Naive thymus-derived CD4-positive, alpha-beta T cell (primary cell): ENCODE data around the gene RYK. TPM values are rescaled to one million over a fixed set of nuclear protein-coding genes. Genes with fewer than 3 reads are reported as not detected.
"Not testable (repeated sequence)": the region's sequence is repeated elsewhere in the genome, so short reads cannot be mapped to it uniquely, and the experiment has no call there.

Source experiments
- ATAC-seq: fragments of 150-1000 bp; cut with Tn5 transposase; 2 replicates; pipeline ENCODE4 v1.10.0; 2021; ENCODE audit warnings: mild to moderate bottlenecking, moderate library complexity
- CTCF ChIA-PET: fragments of 350-600 bp; sonication (Branson Sonifier 250); formaldehyde crosslinking; loops from one replicate; lab custom pipeline; 2021; ENCODE audit warnings: antibody characterized with exemption; lab: Charles Lee
- POLR2A ChIA-PET: fragments of 350-600 bp; sonication (Branson Sonifier 250); formaldehyde crosslinking; loops from one replicate; lab custom pipeline; 2021; ENCODE audit warnings: antibody characterized with exemption, inconsistent platforms; lab: Charles Lee
- DNase-seq, 9 donors: peaks; one replicate each; pipeline versions ENCODE4 v3.0.0 to v3.0.0-alpha.2; 2020 to 2022; ENCODE audit warnings: mixed read lengths in 1 of 9
- H3K27ac ChIP-seq: one replicate; pipeline ENCODE4 v1.7.0; 2013; ENCODE audit warnings: mild to moderate bottlenecking, low read depth, low read length, moderate library complexity
- H3K27me3 ChIP-seq, 2 donors: one replicate each; pipeline ENCODE4 v1.7.0; 2013; ENCODE audit warnings: low read length in 2 of 2, mild to moderate bottlenecking in 2 of 2, moderate library complexity in 2 of 2; ENCODE audit not compliant: control insufficient read depth in 2 of 2, insufficient read depth in 2 of 2
- H3K36me3 ChIP-seq, 3 experiments: 1 replicate in 2 of 3; 2 replicates in 1 of 3; pipeline ENCODE4 v1.7.0; 2013; ENCODE audit warnings: low read length in 3 of 3, mild to moderate bottlenecking in 3 of 3, moderate library complexity in 1 of 3; ENCODE audit not compliant: insufficient read depth in 3 of 3, control insufficient read depth in 2 of 3
- H3K4me1 ChIP-seq, 2 donors: one replicate each; pipeline ENCODE4 v1.7.0; 2013; ENCODE audit warnings: low read length in 2 of 2, mild to moderate bottlenecking in 2 of 2, moderate library complexity in 1 of 2; ENCODE audit not compliant: control insufficient read depth in 2 of 2, insufficient read depth in 2 of 2
- H3K4me3 ChIP-seq: 2 replicates; pipeline ENCODE4 v1.7.0; 2013; ENCODE audit warnings: mild to moderate bottlenecking, low read length
- H3K9me3 ChIP-seq, 3 experiments: 1 replicate in 2 of 3; 2 replicates in 1 of 3; pipeline ENCODE4 v1.7.0; 2013; ENCODE audit warnings: low read length in 3 of 3; ENCODE audit not compliant: control insufficient read depth in 2 of 3
- H3K27ac Mint-ChIP-seq, 9 donors: one replicate each; pipeline ENCODE4 v1.8.0; 2020 to 2022; ENCODE audit warnings: mixed read lengths in 9 of 9, mild to moderate bottlenecking in 8 of 9, moderate library complexity in 5 of 9, inconsistent platforms in 2 of 9
- H3K27me3 Mint-ChIP-seq, 5 donors: one replicate each; pipeline ENCODE4 v1.8.0; 2021 to 2022; ENCODE audit warnings: mixed read lengths in 5 of 5, mild to moderate bottlenecking in 1 of 5
- H3K36me3 Mint-ChIP-seq, 5 donors: one replicate each; pipeline ENCODE4 v1.8.0; 2020 to 2022; ENCODE audit warnings: mixed read lengths in 5 of 5, mild to moderate bottlenecking in 3 of 5, inconsistent platforms in 1 of 5
- H3K4me1 Mint-ChIP-seq, 7 donors: one replicate each; pipeline ENCODE4 v1.8.0; 2020 to 2022; ENCODE audit warnings: mixed read lengths in 7 of 7, mild to moderate bottlenecking in 3 of 7, inconsistent platforms in 1 of 7
- H3K4me3 Mint-ChIP-seq, 10 donors: one replicate each; pipeline ENCODE4 v1.8.0; 2020 to 2022; ENCODE audit warnings: mild to moderate bottlenecking in 10 of 10, mixed read lengths in 10 of 10, moderate library complexity in 6 of 10, inconsistent platforms in 2 of 10
- H3K9me3 Mint-ChIP-seq, 11 donors: one replicate each; pipeline ENCODE4 v1.8.0; 2020 to 2022; ENCODE audit warnings: mixed read lengths in 11 of 11, mild to moderate bottlenecking in 4 of 11, inconsistent platforms in 1 of 11, moderate library complexity in 1 of 11
- intact Hi-C, 2 donors: fragments of 100-400 bp; cut with micrococcal nuclease; formaldehyde crosslinking; loops; one replicate each; pipeline ENCODE4 v1.15.1; 2023
- polyA plus RNA-seq, 2 donors: library from polyadenylated mRNA; unstranded; fragments of 300-500 nt; fragmentation: Illumina TruSeq; gene quantifications; one replicate each; pipeline ENCODE4 v1.2.3, GENCODE V29; 2021
- total RNA-seq, 6 experiments: library from RNA in 5 of 6; stranded (reverse) in 5 of 6; gene quantifications; 1 replicate in 5 of 6; 2 replicates in 1 of 6; pipeline ENCODE4 v1.2.3 and lab custom pipeline; 2021 to 2026

Gene RYK
- total and polyA plus RNA-seq, 7 experiments from 2014 or later, result 6.9 to 53.5 (median 44.8) TPM

DNA sequence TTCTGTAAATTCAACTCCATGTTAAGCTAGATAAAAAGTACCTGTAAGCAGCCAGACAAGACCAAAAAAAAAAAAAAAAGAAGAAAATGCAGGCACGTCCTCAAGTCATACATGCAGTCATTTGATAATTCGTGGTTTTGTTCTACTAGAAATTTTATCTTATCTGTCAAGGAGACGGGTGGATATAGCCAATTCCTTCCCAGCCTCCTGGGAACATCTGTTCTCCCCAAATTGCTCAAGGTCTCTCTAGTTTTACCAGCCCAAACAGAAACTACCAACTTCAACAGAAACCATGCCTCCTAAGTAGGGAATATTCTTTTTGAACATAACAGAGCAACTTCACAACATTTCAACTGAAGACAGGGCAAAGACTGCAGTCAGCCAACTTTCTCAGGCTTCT lies 19.5 kb downstream of the RYK start:
- peaks cover 0 to 16% (median 0%) of the 10 kb centered on the region in 5 donors for H3K27me3 Mint-ChIP-seq

DNA sequence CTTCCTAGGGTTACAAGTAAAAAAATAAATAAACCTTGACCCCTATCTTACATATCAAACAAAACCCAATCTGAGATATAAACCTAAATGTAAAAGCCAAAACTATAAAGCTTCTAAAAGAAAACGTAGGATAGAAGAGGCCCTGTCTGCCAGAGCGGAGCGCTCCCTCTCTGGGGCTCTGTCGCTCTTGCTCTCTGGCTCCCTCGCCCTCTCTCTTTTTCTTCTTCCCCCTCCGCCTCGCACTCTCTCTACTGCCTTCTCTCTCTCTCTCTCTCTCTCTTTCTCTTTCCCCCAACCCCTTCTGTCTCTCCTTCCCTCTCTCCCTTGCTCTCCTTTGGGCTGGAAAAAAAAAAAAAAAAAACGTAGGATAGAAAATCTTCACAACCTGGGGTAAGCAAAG lies 21.6 kb downstream of the RYK start:
- H3K4me1 ChIP-seq, result peaks cover 11 to 13% of the 10 kb centered on the region in 2 donors
- Mint-ChIP-seq H3K4me3 (no peak overlapping the region), H3K27me3 (peaks cover 0 to 11% (median 0%) of the 10 kb centered on the region in 5 donors), H3K9me3 (no peaks in the 10 kb centered on the region), H3K36me3 (peaks cover 0 to 7% (median 0%) of the 10 kb centered on the region in 5 donors), H3K4me1 (peaks cover 6 to 91% (median 74%) of the 10 kb centered on the region in 7 donors), H3K27ac (no peak overlapping the region)
- no peak overlapping the region for H3K27ac ChIP-seq
- POLR2A ChIA-PET, result interaction anchor here (0.6 kb wide), 1 partner anchor 250 kb away, joined by 5 read pairs; no protein-coding TSS in a partner anchor
- H3K27me3 ChIP-seq, result no peaks in the 10 kb centered on the region
- ATAC-seq, result no peak
- CTCF ChIA-PET, result no interaction called here
- DNase-seq, result no peak
- no peaks in the 10 kb centered on the region for H3K9me3 ChIP-seq
- intact Hi-C loops, result no loop called here
- H3K36me3 ChIP-seq, result no peaks in the 10 kb centered on the region
- H3K4me3 ChIP-seq, result no peak overlapping the region

More for the DNA sequence above, 19.5 kb downstream of the RYK start:
- Mint-ChIP-seq H3K4me3 (peak overlapping the region in 2 of 10 donors; percentile 30 to 49), H3K9me3 (no peaks in the 10 kb centered on the region), H3K27ac (peak overlapping the region in 2 of 9 donors; percentile 6 to 20), H3K4me1 (peaks cover 13 to 97% (median 81%) of the 10 kb centered on the region in 7 donors), H3K36me3 (peaks cover 0 to 10% (median 0%) of the 10 kb centered on the region in 5 donors)
- H3K27me3 ChIP-seq, result no peaks in the 10 kb centered on the region
- H3K9me3 ChIP-seq, result no peaks in the 10 kb centered on the region
- POLR2A ChIA-PET, result no interaction called here
- H3K36me3 ChIP-seq, result no peaks in the 10 kb centered on the region
- CTCF ChIA-PET, result interaction anchor here (0.8 to 1.1 kb wide), 2 partner anchors 17 to 19 kb away, joined by 3 to 4 read pairs; no protein-coding TSS in a partner anchor
- DNase-seq, result no peak
- no peak overlapping the region for H3K4me3 ChIP-seq
- ATAC-seq, result no peak
- H3K27ac ChIP-seq, result no peak overlapping the region
- intact Hi-C loops, result no loop called here
- H3K4me1 ChIP-seq, result peaks cover 12 to 13% of the 10 kb centered on the region in 2 donors

DNA sequence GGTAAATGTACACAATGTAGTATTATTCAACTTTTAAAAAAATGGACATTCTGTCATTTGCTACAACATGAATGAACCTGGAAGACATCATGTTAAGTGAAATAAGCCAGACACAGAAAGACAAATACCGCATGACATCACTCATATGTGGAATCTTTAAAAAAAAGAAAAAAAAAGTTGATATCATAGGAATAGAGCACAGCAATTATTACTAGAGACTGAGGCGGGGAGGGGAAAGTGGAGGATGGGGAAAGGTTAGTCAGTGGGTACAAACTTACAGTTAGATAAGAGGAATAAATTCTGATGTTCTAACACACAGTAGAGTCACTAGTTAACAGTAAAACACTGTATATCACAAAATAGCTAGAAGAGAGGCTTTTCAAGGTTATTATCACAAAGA lies 22.2 kb downstream of the RYK start:
- Mint-ChIP-seq H3K4me1 (peaks cover 6 to 91% (median 79%) of the 10 kb centered on the region in 7 donors), H3K27me3 (peaks cover 0 to 11% (median 0%) of the 10 kb centered on the region in 5 donors), H3K36me3 (peaks cover 0 to 7% (median 0%) of the 10 kb centered on the region in 5 donors), H3K9me3 (no peaks in the 10 kb centered on the region), H3K27ac (peak overlapping the region in 1 of 9 donors; percentile 2), H3K4me3 (no peak overlapping the region)
- ATAC-seq (no peak), DNase-seq (no peak)
- Histone ChIP-seq H3K27ac (no peak overlapping the region), H3K4me1 (peaks cover 13 to 14% of the 10 kb centered on the region in 2 donors), H3K9me3 (no peaks in the 10 kb centered on the region), H3K36me3 (no peaks in the 10 kb centered on the region), H3K27me3 (no peaks in the 10 kb centered on the region), H3K4me3 (no peak overlapping the region)
- intact Hi-C loops, result no loop called here
- CTCF ChIA-PET, result no interaction called here
- POLR2A ChIA-PET, result no interaction called here

DNA sequence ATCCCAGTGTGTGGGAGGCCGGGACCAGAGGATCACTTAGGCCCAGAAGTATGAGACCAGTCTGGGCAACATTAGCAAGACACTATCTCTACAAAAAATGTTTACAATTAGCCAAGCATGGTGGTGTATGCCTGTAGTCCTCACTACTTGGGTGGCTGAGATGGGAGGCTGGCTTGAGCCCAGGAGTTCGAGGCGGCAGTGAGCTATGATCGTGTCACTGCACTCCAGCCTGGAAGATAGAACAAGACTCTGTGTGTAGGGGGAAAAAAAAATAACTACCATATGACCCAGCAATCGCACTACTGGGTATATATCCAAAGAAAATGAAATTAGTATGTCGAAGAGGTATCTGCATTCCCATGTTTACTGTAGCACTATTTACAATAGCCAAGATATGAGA lies 22.6 kb downstream of the RYK start:
- Histone ChIP-seq H3K36me3 (no peaks in the 10 kb centered on the region), H3K4me1 (peaks cover 13 to 14% of the 10 kb centered on the region in 2 donors), H3K27me3 (no peaks in the 10 kb centered on the region), H3K4me3 (no peak overlapping the region), H3K9me3 (no peaks in the 10 kb centered on the region), H3K27ac (no peak overlapping the region)
- Mint-ChIP-seq H3K9me3 (no peaks in the 10 kb centered on the region), H3K27me3 (peaks cover 0 to 11% (median 0%) of the 10 kb centered on the region in 5 donors), H3K4me1 (peaks cover 6 to 93% (median 83%) of the 10 kb centered on the region in 7 donors), H3K27ac (no peak overlapping the region), H3K36me3 (peaks cover 0 to 7% (median 0%) of the 10 kb centered on the region in 5 donors), H3K4me3 (no peak overlapping the region)
- DNase-seq (no peak), ATAC-seq (no peak)
- CTCF ChIA-PET, result no interaction called here
- intact Hi-C loops, result no loop called here
- POLR2A ChIA-PET, result no interaction called here

DNA sequence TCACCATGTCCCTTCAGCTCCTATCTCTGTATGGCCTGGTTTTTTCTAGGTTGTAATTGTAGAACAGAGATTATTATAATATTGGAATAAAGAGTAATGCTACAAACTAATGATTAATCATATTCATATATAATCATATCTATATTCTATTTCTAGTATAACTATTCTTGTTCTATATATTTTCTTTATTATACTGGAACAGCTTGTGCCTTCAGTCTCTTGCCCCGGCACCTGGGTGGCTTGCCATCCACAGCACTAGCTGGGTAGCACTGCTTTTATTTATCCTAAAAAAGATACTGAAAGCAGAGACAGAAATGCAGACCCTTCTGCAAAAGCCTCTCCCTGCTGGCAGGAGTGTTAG lies 25.9 kb downstream of the RYK start:
- H3K27ac Mint-ChIP-seq, H3K27ac ChIP-seq, H3K36me3 ChIP-seq, H3K27me3 ChIP-seq, H3K9me3 Mint-ChIP-seq, intact Hi-C loops, H3K4me1 ChIP-seq, H3K9me3 ChIP-seq, DNase-seq, ATAC-seq, H3K4me3 ChIP-seq: not testable (repeated sequence)
- POLR2A ChIA-PET, result interaction anchor here (0.6 kb wide), 1 partner anchor 8 kb away, joined by 3 read pairs; no protein-coding TSS in a partner anchor
- CTCF ChIA-PET, result interaction anchor here (0.8 to 3.2 kb wide), 4 partner anchors 10 to 25 kb away, joined by 3 to 13 read pairs (median 5); partner anchors contain the start of gene RYK
- H3K4me3 Mint-ChIP-seq, result peak overlapping the region in 1 of 10 donors; percentile 35
- peaks cover 0 to 75% (median 66%) of the 10 kb centered on the region in 7 donors for H3K4me1 Mint-ChIP-seq
- peaks cover 0 to 11% (median 0%) of the 10 kb centered on the region in 5 donors for H3K27me3 Mint-ChIP-seq
- peaks cover 0 to 12% (median 0%) of the 10 kb centered on the region in 5 donors for H3K36me3 Mint-ChIP-seq

DNA sequence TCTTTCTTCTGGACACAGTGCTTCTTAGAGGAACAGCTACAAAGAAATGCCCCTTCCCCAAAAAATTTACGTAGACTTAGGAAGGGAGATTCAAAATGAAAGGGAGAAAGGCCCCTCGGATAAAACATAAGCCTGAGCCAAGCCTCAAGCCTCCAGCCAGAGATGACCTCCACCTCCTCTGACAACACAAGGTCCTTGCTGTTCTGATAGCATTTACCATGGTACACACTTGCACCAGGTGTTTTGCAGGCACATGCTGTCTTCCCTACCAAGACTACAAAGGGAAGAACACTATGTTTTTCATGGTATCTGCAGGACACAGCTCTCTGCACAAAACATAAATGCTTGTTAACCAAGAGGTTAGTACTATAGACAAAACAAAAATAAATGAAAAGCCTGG lies 27.8 kb downstream of the RYK start:
- H3K27me3 Mint-ChIP-seq, result peaks cover 0 to 5% (median 0%) of the 10 kb centered on the region in 5 donors
- peak overlapping the region in 2 of 9 donors; percentile 20 to 34 for H3K27ac Mint-ChIP-seq
- H3K4me3 ChIP-seq, result no peak overlapping the region
- peaks cover 0 to 5% (median 0%) of the 10 kb centered on the region in 5 donors for H3K36me3 Mint-ChIP-seq
- H3K4me1 ChIP-seq, result peaks cover 0 to 6% of the 10 kb centered on the region in 2 donors
- peaks cover 0 to 65% (median 47%) of the 10 kb centered on the region in 7 donors for H3K4me1 Mint-ChIP-seq
- CTCF ChIA-PET, result interaction anchor here (0.7 to 3.2 kb wide), 4 partner anchors 9 to 44 kb away, joined by 3 to 13 read pairs (median 5); no protein-coding TSS in a partner anchor
- H3K9me3 ChIP-seq, result no peaks in the 10 kb centered on the region
- no peak for DNase-seq
- no peaks in the 10 kb centered on the region for H3K27me3 ChIP-seq
- H3K9me3 Mint-ChIP-seq, result no peaks in the 10 kb centered on the region
- intact Hi-C loops, result no loop called here
- no peak overlapping the region for H3K27ac ChIP-seq
- H3K36me3 ChIP-seq, result peaks cover 0 to 16% (median 0%) of the 10 kb centered on the region in 3 experiments
- no peak overlapping the region for H3K4me3 Mint-ChIP-seq
- ATAC-seq, result no peak
- POLR2A ChIA-PET, result no interaction called here
